Endothelial cell of umbilical vein (primary cell): ENCODE measurements around the gene HECTD3. TPM values are rescaled to one million over a fixed set of nuclear protein-coding genes. Genes with fewer than 3 reads are reported as not detected.
"Not testable (repeated sequence)": the region's sequence is repeated elsewhere in the genome, so short reads cannot be mapped to it uniquely, and the experiment has no call there.

Source experiments
- BruUV-seq: library from RNA; stranded (reverse); fragments of 400-500 nt; replicated peaks from 2 replicates; lab custom pipeline; 2021; lab: Mats Ljungman, UMichigan
- CTCF ChIA-PET: fragments of 300-600, 350-600 bp; sonication (Branson Sonifier 250); formaldehyde crosslinking; loops from one replicate; lab custom pipeline; 2021; ENCODE audit warnings: antibody characterized with exemption, inconsistent platforms; lab: Charles Lee
- POLR2A ChIA-PET: fragments of 300-600, 350-600 bp; sonication (Branson Sonifier 250); formaldehyde crosslinking; loops from one replicate; lab custom pipeline; 2021; ENCODE audit warnings: antibody characterized with exemption, inconsistent platforms; lab: Charles Lee
- DNase-seq: peaks from one replicate; pipeline ENCODE4 v3.0.0-alpha.2; 2011; ENCODE audit warnings: low read depth, low spot score
- FAIRE-seq: peaks from 2 replicates; lab custom pipeline; 2011; peaks lifted over from hg19 to GRCh38; lab: Jason Lieb, UNC
- H2AFZ ChIP-seq: 2 replicates; pipeline ENCODE4 v1.6.0; 2012; ENCODE audit warnings: low read depth, low read length, control low read depth, inconsistent platforms
- H3K27ac ChIP-seq: 2 replicates; pipeline ENCODE4 v1.5.1; 2011; ENCODE audit warnings: low read depth, mild to moderate bottlenecking, control low read depth, low read length, moderate library complexity; ENCODE audit not compliant: insufficient read depth
- H3K27me3 ChIP-seq, 2 experiments: 2 replicates each; pipeline versions ENCODE4 v1.6.0 to v1.6.1; 2011; ENCODE audit warnings: low read length in 2 of 2, mixed read lengths in 1 of 2; ENCODE audit not compliant: control insufficient read depth in 2 of 2, insufficient read depth in 2 of 2
- H3K36me3 ChIP-seq, 2 experiments: 2 replicates in 1 of 2; 3 replicates in 1 of 2; pipeline ENCODE4 v1.5.1; 2011; ENCODE audit warnings: low read length in 2 of 2, mild to moderate bottlenecking in 1 of 2, moderate library complexity in 1 of 2; ENCODE audit not compliant: control insufficient read depth in 2 of 2, insufficient read depth in 2 of 2; ENCODE audit errors: extremely low read depth in 1 of 2
- H3K4me1 ChIP-seq: 3 replicates; pipeline ENCODE4 v1.5.1; 2011; ENCODE audit warnings: mild to moderate bottlenecking, low read length; ENCODE audit not compliant: control insufficient read depth, insufficient read depth; ENCODE audit errors: extremely low read depth
- H3K4me2 ChIP-seq: 2 replicates; pipeline ENCODE4 v1.6.1; 2011; ENCODE audit warnings: low read length, control low read depth, mixed read lengths; ENCODE audit not compliant: insufficient read depth
- H3K4me3 ChIP-seq, 3 experiments: fragments of 200-600 bp in 1 of 3; sonication (generic), shearing (Covaris generic) in 1 of 3; replicated peaks in 1 of 3; 2 replicates each; pipeline ENCODE4 v1.5.1; 2011 to 2016; ENCODE audit warnings: control low read depth in 3 of 3, low read length in 3 of 3, mild to moderate bottlenecking in 2 of 3, inconsistent platforms in 1 of 3, low read depth in 1 of 3, moderate library complexity in 1 of 3; ENCODE audit not compliant: insufficient read depth in 1 of 3
- H3K79me2 ChIP-seq: 2 replicates; pipeline ENCODE4 v1.6.0; 2012; ENCODE audit warnings: low read length, inconsistent platforms; ENCODE audit not compliant: control insufficient read depth, insufficient read depth
- H3K9ac ChIP-seq: replicated peaks from 2 replicates; pipeline ENCODE3; 2011; ENCODE audit warnings: low read length, control low read depth; ENCODE audit not compliant: insufficient read depth; ENCODE audit errors: extremely low read depth
- H3K9me1 ChIP-seq: replicated peaks from 3 replicates; pipeline ENCODE4 v1.6.0; 2011; ENCODE audit warnings: mild to moderate bottlenecking, low read length; ENCODE audit not compliant: control insufficient read depth, insufficient read depth; ENCODE audit errors: extremely low read depth
- H3K9me3 ChIP-seq: replicated peaks from 2 replicates; pipeline ENCODE4 v1.5.1; 2012; ENCODE audit warnings: low read length, inconsistent platforms; ENCODE audit not compliant: control insufficient read depth, insufficient read depth
- H4K20me1 ChIP-seq: replicated peaks from 2 replicates; pipeline ENCODE3; 2011; ENCODE audit warnings: mild to moderate bottlenecking, low read length; ENCODE audit not compliant: control insufficient read depth, insufficient read depth; ENCODE audit errors: extremely low read depth
- EZH2 ChIP-seq: IDR thresholded peaks from 2 replicates; pipeline ENCODE4 v1.6.1; 2012; ENCODE audit warnings: borderline replicate concordance, low read depth, mild to moderate bottlenecking, moderate library complexity, low read length, inconsistent platforms; ENCODE audit not compliant: severe bottlenecking
- FOS ChIP-seq: IDR thresholded peaks from 2 replicates; pipeline ENCODE4 v1.6.1; 2011; ENCODE audit warnings: mild to moderate bottlenecking, low read length, moderate library complexity, borderline replicate concordance; ENCODE audit not compliant: insufficient read depth
- GATA2 ChIP-seq: IDR thresholded peaks from 2 replicates; pipeline ENCODE4 v1.7.0; 2011; ENCODE audit warnings: low read depth, mild to moderate bottlenecking, moderate library complexity, mixed read lengths, low read length; ENCODE audit not compliant: insufficient read length, insufficient read depth
- JUN ChIP-seq: IDR thresholded peaks from 2 replicates; pipeline ENCODE4 v1.6.1; 2011; ENCODE audit warnings: borderline replicate concordance, low read depth; ENCODE audit not compliant: insufficient read length, insufficient read depth
- MYC ChIP-seq: IDR thresholded peaks from one replicate; pipeline ENCODE4 v1.6.1; 2011; ENCODE audit warnings: mild to moderate bottlenecking, low read depth, low read length
- POLR2A ChIP-seq: IDR thresholded peaks from 2 replicates; pipeline ENCODE4 v1.6.1; 2012; ENCODE audit warnings: low read depth, mild to moderate bottlenecking, control low read depth, low read length
- POLR2AphosphoS5 ChIP-seq: IDR thresholded peaks from 2 replicates; pipeline ENCODE4 v1.6.1; 2012; ENCODE audit warnings: low read depth, mild to moderate bottlenecking, control low read depth, low read length, moderate library complexity; ENCODE audit not compliant: insufficient read depth
- dilution Hi-C: fragments of 300-500 bp; cut with MboI; formaldehyde crosslinking; loops from one replicate; pipeline ENCODE4 v1.15.0; 2019; ENCODE audit warnings: low sequenced_read_pairs; ENCODE audit not compliant: extremely low pct_ligation_motif_present
- intact Hi-C: fragments of 100-400 bp; cut with micrococcal nuclease; formaldehyde crosslinking; loops from one replicate; pipeline ENCODE4 v1.10.0; 2022
- polyA plus RNA-seq, 4 experiments: library from polyadenylated mRNA; depleted of rRNA in 3 of 4; stranded (reverse) in 3 of 4; unstranded in 1 of 4; fragments of >200 nt; gene quantifications; 2 replicates each; pipeline versions ENCODE4 v1.2.1 to v1.2.3, GENCODE V29; 2011 to 2012; ENCODE audit warnings: missing spikeins in 1 of 4
- total RNA-seq: library from RNA; stranded (reverse); gene quantifications from 2 replicates; pipeline ENCODE4 v1.2.3, GENCODE V29; 2021
- TF ChIP-seq, protein P1 (sequence below), 2 donors: IDR thresholded peaks; 1 replicate in 1 of 2; 2 replicates in 1 of 2; pipeline ENCODE4 v1.5.1; 2011; ENCODE audit warnings: low read length in 2 of 2, mild to moderate bottlenecking in 2 of 2, moderate library complexity in 2 of 2, control low read depth in 1 of 2, inconsistent platforms in 1 of 2, low read depth in 1 of 2; ENCODE audit not compliant: insufficient read depth in 1 of 2; ENCODE audit errors: extremely low read depth in 1 of 2
- TF ChIP-seq, protein P2 (sequence below): IDR thresholded peaks from 2 replicates; pipeline ENCODE4 v1.6.1; 2011; ENCODE audit not compliant: insufficient read depth, insufficient read length

The HECTD3 gene
- total and polyA plus RNA-seq, 2 donors (not counting 3 experiments of a cell fraction or from before 2014, with no cell fraction given) = 80.0 to 114 TPM

DNA sequence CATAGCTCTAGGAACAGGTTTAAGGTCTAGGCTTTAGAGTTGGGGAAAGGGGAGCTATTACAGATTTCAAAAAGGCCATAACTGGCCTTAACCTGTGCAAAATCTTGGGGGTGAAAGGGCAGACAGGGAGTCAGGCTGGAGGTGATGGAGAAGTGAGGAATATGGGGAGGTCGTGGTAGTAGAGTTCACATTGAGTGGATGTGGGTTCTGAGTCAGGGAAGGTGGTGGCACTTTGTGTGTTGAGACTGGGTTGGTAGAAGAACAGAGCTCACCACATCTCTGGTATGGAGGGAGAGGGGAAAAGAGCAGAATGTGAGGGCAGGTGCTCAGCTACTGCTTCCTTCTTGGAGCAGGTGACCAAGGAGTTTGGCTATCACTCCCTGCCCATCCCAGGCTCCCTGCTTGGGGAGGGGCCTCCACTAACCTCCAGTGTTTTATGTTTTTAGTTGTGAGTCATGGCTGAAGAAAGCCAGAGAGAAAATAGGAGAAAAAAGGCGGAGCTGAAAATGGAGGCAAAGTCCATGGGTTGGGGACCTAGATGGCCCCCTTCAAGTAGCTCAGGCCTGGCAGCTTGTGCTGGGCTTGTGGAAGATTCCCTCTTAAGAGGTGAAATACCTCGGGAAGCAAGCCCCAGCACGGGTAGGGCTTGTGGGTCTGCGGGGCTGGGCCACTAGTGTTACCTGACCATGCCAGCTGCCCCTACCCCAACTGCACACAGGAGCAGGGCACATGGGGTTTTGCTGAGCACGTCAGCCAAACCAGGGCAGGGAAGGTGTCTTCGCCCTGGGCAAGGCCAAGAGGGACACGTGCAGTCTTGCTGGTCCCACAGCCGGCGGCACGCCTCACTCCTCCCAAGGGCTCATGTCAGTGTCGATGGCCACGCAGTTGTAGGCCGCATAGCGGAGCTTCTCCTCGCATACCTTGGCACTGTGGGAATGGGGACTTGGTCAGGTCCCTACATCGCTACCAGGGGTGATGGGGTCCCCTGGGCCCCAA, 8.2 kb downstream of the HECTD3 start:
- DNase-seq (no peak), FAIRE-seq (no peak)
- TF ChIP-seq, protein P1, sequence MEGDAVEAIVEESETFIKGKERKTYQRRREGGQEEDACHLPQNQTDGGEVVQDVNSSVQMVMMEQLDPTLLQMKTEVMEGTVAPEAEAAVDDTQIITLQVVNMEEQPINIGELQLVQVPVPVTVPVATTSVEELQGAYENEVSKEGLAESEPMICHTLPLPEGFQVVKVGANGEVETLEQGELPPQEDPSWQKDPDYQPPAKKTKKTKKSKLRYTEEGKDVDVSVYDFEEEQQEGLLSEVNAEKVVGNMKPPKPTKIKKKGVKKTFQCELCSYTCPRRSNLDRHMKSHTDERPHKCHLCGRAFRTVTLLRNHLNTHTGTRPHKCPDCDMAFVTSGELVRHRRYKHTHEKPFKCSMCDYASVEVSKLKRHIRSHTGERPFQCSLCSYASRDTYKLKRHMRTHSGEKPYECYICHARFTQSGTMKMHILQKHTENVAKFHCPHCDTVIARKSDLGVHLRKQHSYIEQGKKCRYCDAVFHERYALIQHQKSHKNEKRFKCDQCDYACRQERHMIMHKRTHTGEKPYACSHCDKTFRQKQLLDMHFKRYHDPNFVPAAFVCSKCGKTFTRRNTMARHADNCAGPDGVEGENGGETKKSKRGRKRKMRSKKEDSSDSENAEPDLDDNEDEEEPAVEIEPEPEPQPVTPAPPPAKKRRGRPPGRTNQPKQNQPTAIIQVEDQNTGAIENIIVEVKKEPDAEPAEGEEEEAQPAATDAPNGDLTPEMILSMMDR (IDR thresholded peaks at IDR 0.05; ENCODE audit: extremely low read depth in 1 of 2, insufficient read depth in 1 of 2, low read depth in 1 of 2, low read length in 2 of 2) = no peak
- TF ChIP-seq GATA2 (no peak), FOS (no peak), EZH2 (no peak), POLR2AphosphoS5 (no peak), JUN (no peak), POLR2A (no peak), MYC (no peak)
- TF ChIP-seq, protein P2, sequence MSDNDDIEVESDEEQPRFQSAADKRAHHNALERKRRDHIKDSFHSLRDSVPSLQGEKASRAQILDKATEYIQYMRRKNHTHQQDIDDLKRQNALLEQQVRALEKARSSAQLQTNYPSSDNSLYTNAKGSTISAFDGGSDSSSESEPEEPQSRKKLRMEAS = no peak
- ChIA-PET POLR2A (no interaction called here), CTCF (interaction anchor here (0.9 to 1.5 kb wide), 3 partner anchors 13 to 167 kb away, joined by 4 to 5 read pairs (median 4); partner anchors contain the start of gene EIF2B3)
- Histone ChIP-seq H3K27ac (no peak overlapping the region), H3K9me3 (no peaks in the 10 kb centered on the region), H3K4me2 (no peak overlapping the region), H2AFZ (no peak overlapping the region), H3K9ac (no peak overlapping the region), H3K4me1 (no peaks in the 10 kb centered on the region), H4K20me1 (no peaks in the 10 kb centered on the region), H3K27me3 (no peaks in the 10 kb centered on the region), H3K9me1 (no peaks in the 10 kb centered on the region), H3K79me2 (no peaks in the 10 kb centered on the region), H3K4me3 (no peak overlapping the region), H3K36me3 (peaks cover 10 to 53% of the 10 kb centered on the region in 2 experiments)
- intact Hi-C loops = no loop called here
- TSS peak; percentile 65 for BruUV-seq
- dilution Hi-C loops = no loop called here

DNA sequence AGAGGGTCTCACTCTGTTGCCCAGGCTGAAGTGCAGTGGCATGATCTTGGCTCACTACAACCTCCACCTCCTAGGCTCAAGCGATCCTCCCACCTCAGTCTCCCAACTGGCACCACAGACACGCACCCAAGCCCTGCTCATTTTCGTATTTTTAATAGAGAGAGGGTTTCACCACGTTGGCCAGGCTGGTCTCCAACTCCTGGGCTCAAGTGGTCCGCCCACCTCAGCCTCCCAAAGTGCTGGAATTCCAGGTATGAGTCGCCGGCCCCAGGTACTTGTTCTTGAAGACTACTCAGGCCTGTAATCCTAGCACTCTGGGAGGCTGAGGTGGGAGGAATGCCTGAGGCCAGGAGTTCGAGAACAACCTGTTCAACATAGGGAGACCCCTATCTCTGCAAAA, 9.5 kb downstream of the HECTD3 start:
- dilution Hi-C loops, intact Hi-C loops, H3K9me3 ChIP-seq, DNase-seq, H3K79me2 ChIP-seq, H3K9ac ChIP-seq, POLR2A ChIA-PET, BruUV-seq, H4K20me1 ChIP-seq, H3K4me2 ChIP-seq, H2AFZ ChIP-seq, H3K9me1 ChIP-seq, FAIRE-seq, H3K27ac ChIP-seq, H3K4me3 ChIP-seq, H3K27me3 ChIP-seq, H3K4me1 ChIP-seq: not testable (repeated sequence)
- H3K36me3 ChIP-seq = peaks cover 4 to 39% of the 10 kb centered on the region in 2 experiments
- CTCF ChIA-PET = interaction anchor here (1.5 to 2.6 kb wide), 2 partner anchors 10 to 77 kb away, joined by 3 to 12 read pairs; partner anchors contain the start of genes HECTD3 and UROD
